AG04449 (cell line): ENCODE results near the gene IL37.

ENCODE experiments used
- CTCF ChIA-PET: fragments of 350-600 bp; formaldehyde crosslinking; extraction: SDS; loops from one replicate; lab custom pipeline; 2021; ENCODE audit warnings: antibody characterized with exemption; lab: Yijun Ruan, JAX
- POLR2A ChIA-PET: fragments of 400-600, 350-600 bp; formaldehyde crosslinking; extraction: SDS; loops from one replicate; lab custom pipeline; 2020; ENCODE audit warnings: antibody characterized with exemption, inconsistent platforms; lab: Yijun Ruan, JAX
- DNase-seq: peaks from one replicate; pipeline ENCODE4 v3.0.0-alpha.2; 2010; ENCODE audit warnings: low read depth, low spot score
- H3K4me3 ChIP-seq: 2 replicates; pipeline ENCODE4 v1.5.1; 2011; ENCODE audit warnings: low read depth, mild to moderate bottlenecking, control low read depth, low read length
- CTCF ChIP-seq: IDR thresholded peaks from one replicate; pipeline ENCODE4 v1.5.1; 2011; ENCODE audit warnings: mild to moderate bottlenecking, moderate library complexity, low read length, control low read depth, inconsistent platforms; ENCODE audit not compliant: insufficient read depth; ENCODE audit errors: missing control alignments

IL37 gene

GRCh38 chr2:112910865-112911264, at the start of gene IL37:
IL37 (plus strand) TSS chr2:112911165; CDS start chr2:112913013, 1,848 bp downstream.
- no peak for DNase-seq

GRCh38 chr2:112864072-112864471, 46.9 kb upstream of the IL37 start:
- ChIA-PET CTCF (no interaction called here), POLR2A (no interaction called here)
- no peak for TF ChIP-seq CTCF
- no peak overlapping the region for H3K4me3 ChIP-seq
- no peak for DNase-seq

More at GRCh38 chr2:112910865-112911264, at the start of gene IL37:
- ChIA-PET CTCF (no interaction called here), POLR2A (no interaction called here)
- no peak for TF ChIP-seq CTCF
- no peak within 1 kb of the TSS for H3K4me3 ChIP-seq

- TF ChIP-seq CTCF = no peak
- POLR2A ChIA-PET = no interaction called here
Measured at GRCh38 chr2:112866128-112866835, 44.7 kb upstream of the IL37 start.

GRCh38 chr2:112867701-112868631, 43.0 kb upstream of the IL37 start:
- no peak overlapping the region for H3K4me3 ChIP-seq
- POLR2A ChIA-PET = interaction anchor here (0.8 kb wide), 1 partner anchor 11 kb away, joined by 3 read pairs; no protein-coding TSS in a partner anchor
- no peak for TF ChIP-seq CTCF
- CTCF ChIA-PET = interaction anchor here (1.0 kb wide), 1 partner anchor 17 kb away, joined by 4 read pairs; no protein-coding TSS in a partner anchor
- DNase-seq = no peak

More at GRCh38 chr2:112866128-112866835, 44.7 kb upstream of the IL37 start:
- no peak for DNase-seq
- H3K4me3 ChIP-seq = no peak overlapping the region
- CTCF ChIA-PET = no interaction called here

GRCh38 chr2:112869258-112869842, 41.6 kb upstream of the IL37 start:
- TF ChIP-seq CTCF = no peak
- H3K4me3 ChIP-seq = no peak overlapping the region
- CTCF ChIA-PET = no interaction called here
- POLR2A ChIA-PET = no interaction called here
- DNase-seq = peak; percentile 14
